ENCODE results near the gene MRPL34. TPM values are rescaled to one million over a fixed set of nuclear protein-coding genes. Genes with fewer than 3 reads are reported as not detected.
A peak's percentile ranks its signal among the peaks of the same experiment; 100 is the strongest.

MRPL34 gene
- total RNA-seq (ENCODE audit: unreplicated experiment): 60.2 TPM
- long read RNA-seq, transcript MRPL34-201 (2 exons, 968 nt): major isoform, 40 of 45 reads
- long read RNA-seq, partial matches to known transcripts: 0 of 45 reads
- long read RNA-seq, other reads (novel, unspliced or antisense): 4 of 45 reads

GRCh38 chr19:17305517-17306284, at the start of gene MRPL34:
Gene MRPL34, plus strand, starts transcription at chr19:17305872. Its CDS starts 21 bp downstream, at chr19:17305893.
- Mint-ChIP-seq H3K9me3 (ENCODE audit: unreplicated experiment) (no peaks in the 10 kb centered on the region), H3K4me3 (ENCODE audit: unreplicated experiment) (peak within 1 kb of the TSS; percentile 93), H3K27me3 (ENCODE audit: unreplicated experiment) (peaks cover 6% of the 10 kb centered on the region), H3K27ac (ENCODE audit: unreplicated experiment) (peak within 1 kb of the TSS; percentile 91), H3K4me1 (ENCODE audit: unreplicated experiment) (peaks cover 18% of the 10 kb centered on the region), H3K36me3 (ENCODE audit: low read depth, unreplicated experiment) (peaks cover 6% of the 10 kb centered on the region)
- DNase-seq (ENCODE audit: low spot score): peak; percentile 94
- peak; percentile 63 for TF ChIP-seq CTCF (IDR thresholded peaks at IDR 0.05; ENCODE audit: unreplicated experiment)

GRCh38 chr19:17256130-17256529, 49.5 kb upstream of the MRPL34 start:
- H3K4me1 Mint-ChIP-seq (ENCODE audit: unreplicated experiment): peaks cover 11% of the 10 kb centered on the region
- H3K27me3 Mint-ChIP-seq (ENCODE audit: unreplicated experiment): peaks cover 2% of the 10 kb centered on the region
- TF ChIP-seq CTCF (IDR thresholded peaks at IDR 0.05; ENCODE audit: unreplicated experiment): no peak
- H3K4me3 Mint-ChIP-seq (ENCODE audit: unreplicated experiment): peak overlapping the region; percentile 38
- H3K9me3 Mint-ChIP-seq (ENCODE audit: unreplicated experiment): no peaks in the 10 kb centered on the region
- H3K27ac Mint-ChIP-seq (ENCODE audit: unreplicated experiment): no peak overlapping the region
- no peak for DNase-seq (ENCODE audit: low spot score)
- H3K36me3 Mint-ChIP-seq (ENCODE audit: low read depth, unreplicated experiment): peaks cover 39% of the 10 kb centered on the region

GRCh38 chr19:17259118-17259780, 46.4 kb upstream of the MRPL34 start:
- peaks cover 40% of the 10 kb centered on the region for H3K36me3 Mint-ChIP-seq (ENCODE audit: low read depth, unreplicated experiment)
- H3K27me3 Mint-ChIP-seq (ENCODE audit: unreplicated experiment): peaks cover 10% of the 10 kb centered on the region
- no peaks in the 10 kb centered on the region for H3K9me3 Mint-ChIP-seq (ENCODE audit: unreplicated experiment)
- H3K4me1 Mint-ChIP-seq (ENCODE audit: unreplicated experiment): peaks cover 28% of the 10 kb centered on the region
- peak overlapping the region; percentile 60 for H3K4me3 Mint-ChIP-seq (ENCODE audit: unreplicated experiment)
- no peak for TF ChIP-seq CTCF (IDR thresholded peaks at IDR 0.05; ENCODE audit: unreplicated experiment)
- no peak overlapping the region for H3K27ac Mint-ChIP-seq (ENCODE audit: unreplicated experiment)
- no peak for DNase-seq (ENCODE audit: low spot score)

GRCh38 chr19:17259934-17260333, 45.7 kb upstream of the MRPL34 start:
- Mint-ChIP-seq H3K36me3 (ENCODE audit: low read depth, unreplicated experiment) (peaks cover 34% of the 10 kb centered on the region), H3K27ac (ENCODE audit: unreplicated experiment) (no peak overlapping the region), H3K27me3 (ENCODE audit: unreplicated experiment) (peaks cover 15% of the 10 kb centered on the region), H3K4me3 (ENCODE audit: unreplicated experiment) (peak overlapping the region; percentile 60), H3K4me1 (ENCODE audit: unreplicated experiment) (peaks cover 30% of the 10 kb centered on the region), H3K9me3 (ENCODE audit: unreplicated experiment) (no peaks in the 10 kb centered on the region)
- DNase-seq (ENCODE audit: low spot score): no peak
- no peak for TF ChIP-seq CTCF (IDR thresholded peaks at IDR 0.05; ENCODE audit: unreplicated experiment)
